ENCODE data around the gene TBC1D5. TPM values are rescaled to one million over a fixed set of nuclear protein-coding genes. Genes with fewer than 3 reads are reported as not detected.
"Not testable (repeated sequence)": the region's sequence is repeated elsewhere in the genome, so short reads cannot be mapped to it uniquely, and the experiment has no call there.

Gene TBC1D5
- polyA plus RNA-seq, 2 of the 4 experiments (the other 2 are of a cell fraction) = 36.7 to 72.2 TPM

- POLR2A ChIA-PET = interaction anchor here (1.2 kb wide), 1 partner anchor 104 kb away, joined by 3 read pairs; no protein-coding TSS in a partner anchor
- H3K9me3 ChIP-seq = no peaks in the 10 kb centered on the region
- TF ChIP-seq FOSL2 (IDR thresholded peaks at IDR 0.05) (no peak), FOSL2 (CRISPR knock-in tag; IDR thresholded peaks at IDR 0.05) (0 out of 2 replicates have a peak, but pooled peaks have one; percentile 7), ESRRA (IDR thresholded peaks at IDR 0.05; ENCODE audit: borderline replicate concordance, low read length) (no peak)
- ATAC-seq (no peak), FAIRE-seq (no peak), DNase-seq (ENCODE audit: low read depth in 1 of 2, low spot score in 1 of 2) (no peak)
- peak overlapping the region; percentile 87 to 92 for H3K27ac ChIP-seq
- peak overlapping the region; percentile 85 for H3K4me2 ChIP-seq
- CTCF ChIA-PET = no interaction called here
- no peak overlapping the region for H3K4me3 ChIP-seq
- peaks cover 52% of the 10 kb centered on the region for H3K4me1 ChIP-seq
Measured at GRCh38 chr3:17638356-17638755, 104.1 kb downstream of the TBC1D5 start.

- POLR2A ChIA-PET; FAIRE-seq; H3K4me3 ChIP-seq; H3K9me3 ChIP-seq; TF ChIP-seq FOSL2 (IDR thresholded peaks at IDR 0.05): not testable (repeated sequence)
- H3K4me1 ChIP-seq = peaks cover 62% of the 10 kb centered on the region
- peak overlapping the region; percentile 54 for H3K4me2 ChIP-seq
- CTCF ChIA-PET = interaction anchor here (1.2 kb wide), 1 partner anchor 10 kb away, joined by 3 read pairs; no protein-coding TSS in a partner anchor
- peak overlapping the region; percentile 91 to 92 for H3K27ac ChIP-seq
- DNase-seq (ENCODE audit: low read depth in 1 of 2, low spot score in 1 of 2) = peak in 1 of 2 experiments; percentile 62
- WGBS (ENCODE audit: missing lambda C conversion rate) = 2% methylated on average over 2 of the region's 2 CpGs
- TF ChIP-seq FOSL2 (CRISPR knock-in tag; IDR thresholded peaks at IDR 0.05) = peak; percentile 80
- TF ChIP-seq GATA3 (IDR thresholded peaks at IDR 0.05; ENCODE audit: borderline replicate concordance) = peak; percentile 23; the same call in 1 of the 2 replicates
- 0 out of 2 replicates have a peak, but pooled peaks have one; percentile 43 for TF ChIP-seq JUNB (IDR thresholded peaks at IDR 0.05)
- TF ChIP-seq MAX (IDR thresholded peaks at IDR 0.05) = 0 out of 2 replicates have a peak, but pooled peaks have one; percentile 7
- TF ChIP-seq EHMT2 (IDR thresholded peaks at IDR 0.05; ENCODE audit: low read depth) = 0 out of 2 replicates have a peak, but pooled peaks have one; percentile 23
- peak in 1 of 2 experiments; percentile 26; a peak in 1 of 5 replicates for TF ChIP-seq EP300 (IDR thresholded peaks at IDR 0.05)
- ATAC-seq = peak in 1 of 2 experiments; percentile 9; a peak in 3 of 6 replicates
Measured at GRCh38 chr3:17635675-17636074, 106.8 kb downstream of the TBC1D5 start.

- Histone ChIP-seq H3K9me3 (no peaks in the 10 kb centered on the region), H3K4me2 (peak overlapping the region; percentile 54), H3K27ac (peak overlapping the region; percentile 91 to 92), H3K4me3 (no peak overlapping the region), H3K4me1 (peaks cover 57% of the 10 kb centered on the region)
- FAIRE-seq (no peak), DNase-seq (ENCODE audit: low read depth in 1 of 2, low spot score in 1 of 2) (peak in 1 of 2 experiments; percentile 15), ATAC-seq (no peak)
- POLR2A ChIA-PET = no interaction called here
- CTCF ChIA-PET = interaction anchor here (1.0 kb wide), 1 partner anchor 10 kb away, joined by 4 read pairs; no protein-coding TSS in a partner anchor
- TF ChIP-seq MAFK (IDR thresholded peaks at IDR 0.05; ENCODE audit: partially characterized antibody) = no peak
- no peak for TF ChIP-seq TP53 (CRISPR knock-in tag; IDR thresholded peaks at IDR 0.05)
- no peak for TF ChIP-seq HOXB13 (CRISPR knock-in tag; IDR thresholded peaks at IDR 0.05; ENCODE audit: low read depth)
- no peak for TF ChIP-seq HDAC2 (IDR thresholded peaks at IDR 0.05)
- TF ChIP-seq CBX8 (IDR thresholded peaks at IDR 0.05) = no peak
- no peak for TF ChIP-seq CTCF (IDR thresholded peaks at IDR 0.05)
- TF ChIP-seq, protein P1, sequence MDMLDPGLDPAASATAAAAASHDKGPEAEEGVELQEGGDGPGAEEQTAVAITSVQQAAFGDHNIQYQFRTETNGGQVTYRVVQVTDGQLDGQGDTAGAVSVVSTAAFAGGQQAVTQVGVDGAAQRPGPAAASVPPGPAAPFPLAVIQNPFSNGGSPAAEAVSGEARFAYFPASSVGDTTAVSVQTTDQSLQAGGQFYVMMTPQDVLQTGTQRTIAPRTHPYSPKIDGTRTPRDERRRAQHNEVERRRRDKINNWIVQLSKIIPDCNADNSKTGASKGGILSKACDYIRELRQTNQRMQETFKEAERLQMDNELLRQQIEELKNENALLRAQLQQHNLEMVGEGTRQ (IDR thresholded peaks at IDR 0.05) = no peak
- TF ChIP-seq GATA3 (IDR thresholded peaks at IDR 0.05; ENCODE audit: borderline replicate concordance) = no peak
- no peak for TF ChIP-seq KDM1A (IDR thresholded peaks at IDR 0.05; ENCODE audit: low read depth)
- TF ChIP-seq FOXS1 (CRISPR knock-in tag; IDR thresholded peaks at IDR 0.05) = no peak
- no peak for TF ChIP-seq ZC3H11A (IDR thresholded peaks at IDR 0.05)
- no peak for TF ChIP-seq EP300 (IDR thresholded peaks at IDR 0.05)
- no peak for TF ChIP-seq CBX2 (IDR thresholded peaks at IDR 0.05; ENCODE audit: borderline replicate concordance, low read depth)
- TF ChIP-seq EHMT2 (IDR thresholded peaks at IDR 0.05; ENCODE audit: low read depth) = no peak
- TF ChIP-seq RNF2 (IDR thresholded peaks at IDR 0.05; ENCODE audit: borderline replicate concordance, low read depth) = no peak
- TF ChIP-seq ESRRA (IDR thresholded peaks at IDR 0.05; ENCODE audit: borderline replicate concordance, low read length) = no peak
- TF ChIP-seq RFX5 (IDR thresholded peaks at IDR 0.05) = no peak
- TF ChIP-seq CEBPB (IDR thresholded peaks at IDR 0.05) = no peak
Measured at GRCh38 chr3:17634964-17635363, 107.5 kb downstream of the TBC1D5 start.

Measured in A549 (cell line).